OCI-LY7 (cell line): ENCODE results near the gene GHRHR. TPM values are rescaled to one million over a fixed set of nuclear protein-coding genes. Genes with fewer than 3 reads are reported as not detected.

ENCODE experiments used
- BruUV-seq: library from RNA; stranded (reverse); fragments of 400-500 nt; replicated peaks from 2 replicates; lab custom pipeline; 2021; lab: Mats Ljungman, UMichigan
- CTCF ChIA-PET: fragments of 300-600 bp; sonication (Branson Sonifier 250); formaldehyde crosslinking; loops from one replicate; lab custom pipeline; 2022; ENCODE audit warnings: antibody characterized with exemption; ENCODE audit not compliant: unreplicated experiment; lab: Charles Lee
- POLR2A ChIA-PET: fragments of 300-600 bp; sonication (Branson Sonifier 250); formaldehyde crosslinking; loops from one replicate; lab custom pipeline; 2022; ENCODE audit warnings: antibody characterized with exemption; lab: Charles Lee
- DNase-seq: peaks from one replicate; pipeline ENCODE4 v3.0.0-alpha.2; 2015; ENCODE audit warnings: low spot score
- H2AFZ ChIP-seq: fragments of 200-600 bp; sonication (generic), shearing (Covaris generic); 2 replicates; pipeline ENCODE4 v1.6.1; 2014; ENCODE audit warnings: mild to moderate bottlenecking, antibody characterized with exemption, low read length, moderate library complexity
- H3K27ac ChIP-seq: fragments of 200-600 bp; sonication (generic); 2 replicates; pipeline ENCODE4 v1.5.1; 2014; ENCODE audit warnings: mixed run types, low read depth, mild to moderate bottlenecking, moderate library complexity, low read length, inconsistent platforms; ENCODE audit not compliant: poor library complexity, severe bottlenecking
- H3K36me3 ChIP-seq: fragments of 200-600 bp; sonication (generic); 2 replicates; pipeline ENCODE4 v1.6.1; 2014; ENCODE audit warnings: mild to moderate bottlenecking, antibody characterized with exemption, low read length, moderate library complexity, mixed read lengths; ENCODE audit not compliant: insufficient read depth
- H3K4me1 ChIP-seq: fragments of 200-600 bp; sonication (generic); 2 replicates; pipeline ENCODE4 v1.5.1; 2014; ENCODE audit warnings: mild to moderate bottlenecking, low read length; ENCODE audit not compliant: insufficient read depth, poor library complexity, severe bottlenecking
- H3K4me2 ChIP-seq: fragments of 200-600 bp; sonication (generic); 2 replicates; pipeline ENCODE4 v1.6.1; 2014; ENCODE audit warnings: mild to moderate bottlenecking, low read length
- H3K4me3 ChIP-seq: fragments of 200-600 bp; sonication (generic); 2 replicates; pipeline ENCODE4 v1.5.1; 2014; ENCODE audit warnings: mild to moderate bottlenecking, low read depth, low read length; ENCODE audit not compliant: poor library complexity, severe bottlenecking
- H3K79me2 ChIP-seq: fragments of 200-600 bp; sonication (generic); 2 replicates; pipeline ENCODE4 v1.6.1; 2016; ENCODE audit warnings: low read depth, mild to moderate bottlenecking, low read length, moderate library complexity, mixed read lengths; ENCODE audit not compliant: insufficient read depth
- H3K9me2 ChIP-seq: fragments of 200-600 bp; sonication (generic); 2 replicates; pipeline ENCODE4 v1.6.1; 2016; ENCODE audit warnings: mild to moderate bottlenecking, low read length, mixed read lengths; ENCODE audit not compliant: insufficient read depth
- H3K9me3 ChIP-seq: fragments of 200-600 bp; sonication (generic); 2 replicates; pipeline ENCODE4 v1.6.1; 2014; ENCODE audit warnings: mild to moderate bottlenecking, mixed run types, low read length, mixed read lengths
- H4K20me1 ChIP-seq: fragments of 200-600 bp; sonication (generic); 2 replicates; pipeline ENCODE4 v1.6.1; 2014; ENCODE audit warnings: mild to moderate bottlenecking, antibody characterized with exemption, low read length, moderate library complexity, mixed read lengths; ENCODE audit not compliant: insufficient read depth
- EZH2phosphoT487 ChIP-seq: fragments of 200-600 bp; sonication (generic); IDR thresholded peaks from 2 replicates; pipeline ENCODE4 v1.6.1; 2018; ENCODE audit warnings: low read depth, borderline replicate concordance, mild to moderate bottlenecking, mixed run types, antibody characterized with exemption, low read length, moderate library complexity, mixed read lengths
- intact Hi-C: fragments of 100-400 bp; cut with micrococcal nuclease; formaldehyde crosslinking; loops from one replicate; pipeline ENCODE4 v1.10.0; 2022; ENCODE audit not compliant: unreplicated experiment
- total RNA-seq, 2 experiments: library from RNA; depleted of rRNA in 1 of 2; stranded (reverse); fragments of >200 nt in 1 of 2; shearing (Covaris generic) in 1 of 2; gene quantifications; 2 replicates each; pipeline ENCODE4 v1.2.3, GENCODE V29; 2014 to 2022
- TF ChIP-seq, protein P1 (sequence below): fragments of 200-600 bp; sonication (generic); conservative IDR thresholded peaks from 2 replicates; pipeline ENCODE4 v1.5.1; 2014; ENCODE audit warnings: mild to moderate bottlenecking, antibody characterized with exemption, low read length, moderate library complexity, mixed read lengths

GHRHR gene
- total RNA-seq, 2 experiments from 2014 or later, result not detected

DNA sequence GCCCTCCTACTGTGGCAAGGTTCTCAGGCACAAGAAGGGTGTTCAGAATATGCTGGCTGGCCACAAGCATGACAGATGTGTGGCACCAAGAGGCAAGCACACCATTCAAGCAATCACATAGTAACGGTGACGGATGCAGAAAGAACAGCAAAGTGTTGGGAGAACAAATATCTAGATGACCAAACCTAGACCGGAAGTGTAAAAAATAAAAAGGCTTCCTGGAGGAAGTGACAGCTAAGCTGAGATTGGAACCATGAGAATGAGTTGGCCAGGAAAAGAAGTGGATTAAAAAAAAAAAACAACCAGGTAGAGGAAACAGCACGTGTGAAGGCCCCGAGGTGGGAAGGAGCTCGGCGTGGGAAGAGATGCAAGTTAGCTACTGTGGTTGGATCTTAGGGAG lies 22.0 kb downstream of the GHRHR start:
- ChIA-PET CTCF (interaction anchor here (1.2 to 2.9 kb wide), 2 partner anchors 136 to 148 kb away, joined by 4 to 10 read pairs; no protein-coding TSS in a partner anchor), POLR2A (interaction anchor here (1.0 to 1.3 kb wide), 2 partner anchors 18 to 137 kb away, joined by 3 read pairs; no protein-coding TSS in a partner anchor)
- Histone ChIP-seq H2AFZ (no peak overlapping the region), H3K9me3 (no peaks in the 10 kb centered on the region), H3K79me2 (no peaks in the 10 kb centered on the region), H3K4me1 (no peaks in the 10 kb centered on the region), H3K36me3 (no peaks in the 10 kb centered on the region), H3K4me2 (no peak overlapping the region), H4K20me1 (no peaks in the 10 kb centered on the region), H3K27ac (no peak overlapping the region), H3K9me2 (no peaks in the 10 kb centered on the region), H3K4me3 (no peak overlapping the region)
- TF ChIP-seq EZH2phosphoT487, result no peak
- TF ChIP-seq, protein P1, sequence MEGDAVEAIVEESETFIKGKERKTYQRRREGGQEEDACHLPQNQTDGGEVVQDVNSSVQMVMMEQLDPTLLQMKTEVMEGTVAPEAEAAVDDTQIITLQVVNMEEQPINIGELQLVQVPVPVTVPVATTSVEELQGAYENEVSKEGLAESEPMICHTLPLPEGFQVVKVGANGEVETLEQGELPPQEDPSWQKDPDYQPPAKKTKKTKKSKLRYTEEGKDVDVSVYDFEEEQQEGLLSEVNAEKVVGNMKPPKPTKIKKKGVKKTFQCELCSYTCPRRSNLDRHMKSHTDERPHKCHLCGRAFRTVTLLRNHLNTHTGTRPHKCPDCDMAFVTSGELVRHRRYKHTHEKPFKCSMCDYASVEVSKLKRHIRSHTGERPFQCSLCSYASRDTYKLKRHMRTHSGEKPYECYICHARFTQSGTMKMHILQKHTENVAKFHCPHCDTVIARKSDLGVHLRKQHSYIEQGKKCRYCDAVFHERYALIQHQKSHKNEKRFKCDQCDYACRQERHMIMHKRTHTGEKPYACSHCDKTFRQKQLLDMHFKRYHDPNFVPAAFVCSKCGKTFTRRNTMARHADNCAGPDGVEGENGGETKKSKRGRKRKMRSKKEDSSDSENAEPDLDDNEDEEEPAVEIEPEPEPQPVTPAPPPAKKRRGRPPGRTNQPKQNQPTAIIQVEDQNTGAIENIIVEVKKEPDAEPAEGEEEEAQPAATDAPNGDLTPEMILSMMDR, result no peak
- no peak for DNase-seq
- intact Hi-C loops, result no loop called here
- BruUV-seq, result no TSS peak

DNA sequence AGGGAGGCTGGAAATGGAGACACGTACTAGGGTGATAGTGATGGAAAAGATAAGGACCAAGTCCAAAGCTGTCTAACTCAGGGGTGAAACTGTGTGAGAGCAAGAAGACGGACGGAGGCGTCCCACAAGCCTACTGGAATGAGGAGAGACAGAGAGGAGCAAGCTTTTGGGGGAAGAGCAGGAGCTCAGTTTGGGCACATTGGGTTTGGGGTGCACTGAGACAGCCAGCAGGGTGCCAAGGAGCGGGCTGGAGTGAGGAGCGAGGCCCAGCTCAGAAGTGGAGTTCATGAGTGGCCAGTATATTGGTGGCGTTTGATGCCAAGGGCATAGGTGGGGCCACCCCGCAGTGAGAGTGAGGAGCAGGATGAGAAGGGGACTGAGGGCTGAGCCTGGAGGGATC lies 22.6 kb downstream of the GHRHR start:
- CTCF ChIA-PET, result interaction anchor here (1.2 to 2.9 kb wide), 2 partner anchors 136 to 147 kb away, joined by 4 to 10 read pairs; no protein-coding TSS in a partner anchor
- Histone ChIP-seq H3K4me2 (no peak overlapping the region), H3K4me3 (no peak overlapping the region), H3K4me1 (no peaks in the 10 kb centered on the region), H2AFZ (no peak overlapping the region), H3K9me2 (no peaks in the 10 kb centered on the region), H3K27ac (no peak overlapping the region), H4K20me1 (no peaks in the 10 kb centered on the region), H3K36me3 (no peaks in the 10 kb centered on the region), H3K9me3 (no peaks in the 10 kb centered on the region), H3K79me2 (no peaks in the 10 kb centered on the region)
- TF ChIP-seq EZH2phosphoT487, result no peak
- TF ChIP-seq, protein P1, result no peak
- BruUV-seq, result no TSS peak
- POLR2A ChIA-PET, result interaction anchor here (1.0 to 1.3 kb wide), 2 partner anchors 17 to 136 kb away, joined by 3 read pairs; no protein-coding TSS in a partner anchor
- no peak for DNase-seq
- intact Hi-C loops, result no loop called here

DNA sequence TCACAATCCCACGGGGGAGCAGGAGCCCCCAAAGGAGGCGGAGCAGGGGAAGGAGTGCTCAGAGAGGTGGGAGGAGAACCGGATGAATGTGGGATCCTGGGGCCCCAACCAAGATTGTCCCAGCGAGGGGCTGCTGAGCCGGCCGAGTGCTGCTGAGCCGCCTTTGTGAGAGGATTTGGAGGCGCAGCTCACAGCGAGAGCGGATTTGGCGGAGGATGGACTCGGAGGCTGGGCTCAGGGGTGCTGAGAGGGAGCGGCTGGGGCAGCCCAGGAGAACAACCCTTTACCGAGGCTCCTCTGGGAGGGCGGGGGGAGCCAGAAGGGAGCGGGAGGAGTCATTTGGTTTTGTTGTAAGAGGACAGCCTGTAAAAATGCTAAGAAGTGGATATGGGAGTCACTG lies 23.0 kb downstream of the GHRHR start:
- no peak overlapping the region for H3K4me2 ChIP-seq
- H3K36me3 ChIP-seq, result no peaks in the 10 kb centered on the region
- H3K79me2 ChIP-seq, result no peaks in the 10 kb centered on the region
- BruUV-seq, result no TSS peak
- H2AFZ ChIP-seq, result no peak overlapping the region
- no peaks in the 10 kb centered on the region for H3K9me3 ChIP-seq
- CTCF ChIA-PET, result interaction anchor here (2.9 kb wide), 1 partner anchor 135 kb away, joined by 10 read pairs; no protein-coding TSS in a partner anchor
- no peak for TF ChIP-seq EZH2phosphoT487
- TF ChIP-seq, protein P1, result no peak
- H3K4me3 ChIP-seq, result no peak overlapping the region
- no peak for DNase-seq
- intact Hi-C loops, result no loop called here
- no peaks in the 10 kb centered on the region for H3K4me1 ChIP-seq
- no peak overlapping the region for H3K27ac ChIP-seq
- POLR2A ChIA-PET, result interaction anchor here (1.0 kb wide), 1 partner anchor 9 kb away, joined by 3 read pairs; no protein-coding TSS in a partner anchor
- no peaks in the 10 kb centered on the region for H4K20me1 ChIP-seq
- no peaks in the 10 kb centered on the region for H3K9me2 ChIP-seq
